ENCODE measurements around the gene PLD5. TPM values are rescaled to one million over a fixed set of nuclear protein-coding genes. Genes with fewer than 3 reads are reported as not detected.

Gene PLD5
- total RNA-seq, result 0.07 TPM in 1 of 2 replicates, not detected in the other

DNA sequence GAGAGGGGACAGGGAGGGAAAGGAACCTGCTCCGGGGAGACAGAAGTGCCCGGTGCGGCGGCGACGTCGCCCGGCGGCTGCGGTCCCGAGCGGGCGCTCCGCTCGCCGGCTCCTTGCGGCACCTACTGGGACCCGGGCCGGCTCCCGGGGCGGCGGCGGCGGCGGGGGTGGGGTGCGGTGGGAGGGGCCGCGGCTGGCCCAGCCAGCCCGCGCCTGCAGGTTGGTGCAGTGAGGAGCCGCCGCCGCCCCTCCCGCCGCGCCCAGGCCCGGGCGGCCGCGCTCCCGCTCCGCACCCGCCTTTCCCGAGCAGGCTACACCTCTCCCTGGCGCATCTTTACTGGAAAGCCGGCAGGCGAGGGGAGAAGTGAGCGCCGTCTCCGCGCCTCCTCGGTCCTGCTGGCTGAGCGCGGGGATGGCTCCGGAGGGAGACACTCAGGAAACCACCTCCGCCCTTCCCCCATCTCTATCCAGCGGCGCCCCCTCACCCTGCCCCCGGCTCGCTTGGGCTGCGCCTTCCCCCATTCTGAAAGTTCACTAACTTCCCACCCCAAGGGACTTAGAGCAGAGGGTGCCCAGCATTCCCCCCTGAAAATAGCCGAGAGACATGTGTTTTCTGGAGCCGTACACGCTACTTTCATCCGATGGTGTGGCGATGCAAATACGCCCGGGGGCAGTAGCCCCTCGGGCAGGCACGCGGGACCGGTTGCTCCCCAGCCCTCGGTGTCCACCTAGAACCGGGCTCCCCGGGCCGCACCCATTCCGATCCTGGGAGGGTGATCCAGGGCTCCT is at the start of gene PLD5:
Gene PLD5 (minus strand): TSS at position 127 of the 789 bp plus-strand sequence.

